ENCODE data around the gene TNS3. TPM values are rescaled to one million over a fixed set of nuclear protein-coding genes. Genes with fewer than 3 reads are reported as not detected.

The TNS3 gene
- total and polyA plus RNA-seq, 2 of the 13 experiments (the other 11 are each of a cell fraction or from before 2014, with no cell fraction given), result 52.9 to 55.7 TPM

DNA sequence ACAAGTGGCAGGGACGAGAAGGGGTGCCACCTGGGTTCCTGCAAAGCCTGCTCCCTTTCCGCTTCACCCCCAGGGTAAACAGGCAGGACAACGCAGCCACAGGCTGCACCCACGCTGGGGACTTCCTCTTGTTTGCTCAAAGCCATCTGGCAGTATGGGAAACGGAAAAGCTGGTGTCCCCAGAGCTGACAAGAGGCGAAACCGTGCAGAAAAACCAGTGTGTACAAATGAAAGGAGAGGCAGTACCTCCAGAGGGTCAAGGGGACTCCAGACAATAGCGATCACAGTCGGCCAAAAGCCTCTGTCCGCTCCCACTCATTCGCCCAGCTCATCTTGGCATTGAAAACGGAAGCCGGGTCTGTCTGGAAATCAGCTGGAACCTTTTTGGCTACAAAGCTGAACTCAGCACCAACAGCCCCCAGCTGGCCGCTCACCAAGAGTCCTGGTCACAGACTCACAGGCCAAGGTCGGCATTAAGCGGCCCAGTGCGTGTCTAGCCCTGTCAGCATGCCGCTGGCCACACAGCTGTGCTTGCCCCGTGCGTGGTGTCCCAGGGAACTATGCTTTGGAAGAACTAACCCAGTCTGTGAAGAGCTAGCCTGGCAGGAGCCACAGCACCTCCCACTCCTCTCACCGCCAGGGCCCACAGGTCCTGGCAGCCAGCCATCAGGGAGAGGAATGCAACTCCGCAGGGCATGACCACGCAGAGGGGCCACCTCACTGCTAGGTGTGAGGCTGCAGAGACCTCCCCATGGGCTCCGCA is 10.4 kb downstream of the TNS3 start (continued):
- TF ChIP-seq NKX3-1 (CRISPR knock-in tag; IDR thresholded peaks at IDR 0.05), result no peak
- TF ChIP-seq, protein P1, sequence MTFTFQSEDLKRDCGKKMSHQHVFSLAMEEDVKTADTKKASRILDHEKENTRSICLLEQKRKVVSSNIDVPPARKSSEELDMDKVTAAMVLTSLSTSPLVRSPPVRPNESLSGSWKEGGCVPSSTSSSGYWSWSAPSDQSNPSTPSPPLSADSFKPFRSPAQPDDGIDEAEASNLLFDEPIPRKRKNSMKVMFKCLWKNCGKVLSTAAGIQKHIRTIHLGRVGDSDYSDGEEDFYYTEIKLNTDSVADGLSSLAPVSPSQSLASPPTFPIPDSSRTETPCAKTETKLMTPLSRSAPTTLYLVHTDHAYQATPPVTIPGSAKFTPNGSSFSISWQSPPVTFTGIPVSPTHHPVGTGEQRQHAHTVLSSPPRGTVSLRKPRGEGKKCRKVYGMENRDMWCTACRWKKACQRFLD (CRISPR knock-in tag; IDR thresholded peaks at IDR 0.05; ENCODE audit: borderline replicate concordance), result 0 out of 2 replicates have a peak, but pooled peaks have one; percentile 8
- TF ChIP-seq ZNF549 (CRISPR knock-in tag; IDR thresholded peaks at IDR 0.05), result no peak
- TF ChIP-seq ZNF468 (CRISPR knock-in tag; IDR thresholded peaks at IDR 0.05), result no peak
- peak; percentile 42 for TF ChIP-seq ZBTB7B (CRISPR knock-in tag; IDR thresholded peaks at IDR 0.05)
- TF ChIP-seq, protein P2, sequence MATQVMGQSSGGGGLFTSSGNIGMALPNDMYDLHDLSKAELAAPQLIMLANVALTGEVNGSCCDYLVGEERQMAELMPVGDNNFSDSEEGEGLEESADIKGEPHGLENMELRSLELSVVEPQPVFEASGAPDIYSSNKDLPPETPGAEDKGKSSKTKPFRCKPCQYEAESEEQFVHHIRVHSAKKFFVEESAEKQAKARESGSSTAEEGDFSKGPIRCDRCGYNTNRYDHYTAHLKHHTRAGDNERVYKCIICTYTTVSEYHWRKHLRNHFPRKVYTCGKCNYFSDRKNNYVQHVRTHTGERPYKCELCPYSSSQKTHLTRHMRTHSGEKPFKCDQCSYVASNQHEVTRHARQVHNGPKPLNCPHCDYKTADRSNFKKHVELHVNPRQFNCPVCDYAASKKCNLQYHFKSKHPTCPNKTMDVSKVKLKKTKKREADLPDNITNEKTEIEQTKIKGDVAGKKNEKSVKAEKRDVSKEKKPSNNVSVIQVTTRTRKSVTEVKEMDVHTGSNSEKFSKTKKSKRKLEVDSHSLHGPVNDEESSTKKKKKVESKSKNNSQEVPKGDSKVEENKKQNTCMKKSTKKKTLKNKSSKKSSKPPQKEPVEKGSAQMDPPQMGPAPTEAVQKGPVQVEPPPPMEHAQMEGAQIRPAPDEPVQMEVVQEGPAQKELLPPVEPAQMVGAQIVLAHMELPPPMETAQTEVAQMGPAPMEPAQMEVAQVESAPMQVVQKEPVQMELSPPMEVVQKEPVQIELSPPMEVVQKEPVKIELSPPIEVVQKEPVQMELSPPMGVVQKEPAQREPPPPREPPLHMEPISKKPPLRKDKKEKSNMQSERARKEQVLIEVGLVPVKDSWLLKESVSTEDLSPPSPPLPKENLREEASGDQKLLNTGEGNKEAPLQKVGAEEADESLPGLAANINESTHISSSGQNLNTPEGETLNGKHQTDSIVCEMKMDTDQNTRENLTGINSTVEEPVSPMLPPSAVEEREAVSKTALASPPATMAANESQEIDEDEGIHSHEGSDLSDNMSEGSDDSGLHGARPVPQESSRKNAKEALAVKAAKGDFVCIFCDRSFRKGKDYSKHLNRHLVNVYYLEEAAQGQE (IDR thresholded peaks at IDR 0.05; ENCODE audit: borderline replicate concordance in 1 of 2, low read depth in 1 of 2, low read length in 2 of 2), result no peak
- TF ChIP-seq AHR (CRISPR knock-in tag; IDR thresholded peaks at IDR 0.05), result no peak
- TF ChIP-seq ATRX (CRISPR knock-in tag; IDR thresholded peaks at IDR 0.05; ENCODE audit: borderline replicate concordance), result no peak
- TF ChIP-seq ZSCAN21 (CRISPR knock-in tag; IDR thresholded peaks at IDR 0.05; ENCODE audit: borderline replicate concordance), result peak; percentile 11; the same call in 1 of the 2 replicates
- 0 out of 2 replicates have a peak, but pooled peaks have one; percentile 6 for TF ChIP-seq ZNF7 (CRISPR knock-in tag; IDR thresholded peaks at IDR 0.05)
- no peak for TF ChIP-seq CCDC6 (CRISPR knock-in tag; IDR thresholded peaks at IDR 0.05)
- TF ChIP-seq RFX1 (IDR thresholded peaks at IDR 0.05), result no peak
- 0 out of 2 replicates have a peak, but pooled peaks have one; percentile 53 for TF ChIP-seq BCL6 (CRISPR knock-in tag; IDR thresholded peaks at IDR 0.05)
- no peak for TF ChIP-seq TSC22D2 (CRISPR knock-in tag; IDR thresholded peaks at IDR 0.05; ENCODE audit: borderline replicate concordance)
- TF ChIP-seq FOSL2 (CRISPR knock-in tag; IDR thresholded peaks at IDR 0.05), result peak; percentile 27
- TF ChIP-seq SP2 (CRISPR knock-in tag; IDR thresholded peaks at IDR 0.05), result no peak
- no peak for TF ChIP-seq EZH2 (conservative IDR thresholded peaks at IDR 0.05; ENCODE audit: low read depth, low read length)
- TF ChIP-seq ZNF263 (CRISPR knock-in tag; IDR thresholded peaks at IDR 0.05), result no peak; the same call in 1 of the 2 replicates
- TF ChIP-seq, protein P3, sequence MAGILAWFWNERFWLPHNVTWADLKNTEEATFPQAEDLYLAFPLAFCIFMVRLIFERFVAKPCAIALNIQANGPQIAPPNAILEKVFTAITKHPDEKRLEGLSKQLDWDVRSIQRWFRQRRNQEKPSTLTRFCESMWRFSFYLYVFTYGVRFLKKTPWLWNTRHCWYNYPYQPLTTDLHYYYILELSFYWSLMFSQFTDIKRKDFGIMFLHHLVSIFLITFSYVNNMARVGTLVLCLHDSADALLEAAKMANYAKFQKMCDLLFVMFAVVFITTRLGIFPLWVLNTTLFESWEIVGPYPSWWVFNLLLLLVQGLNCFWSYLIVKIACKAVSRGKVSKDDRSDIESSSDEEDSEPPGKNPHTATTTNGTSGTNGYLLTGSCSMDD (CRISPR knock-in tag; IDR thresholded peaks at IDR 0.05), result no peak
- peak; percentile 65; the same call in 1 of the 2 replicates for TF ChIP-seq CBFB (CRISPR knock-in tag; IDR thresholded peaks at IDR 0.05)
- TF ChIP-seq ZNF296 (CRISPR knock-in tag; conservative IDR thresholded peaks at IDR 0.05), result no peak
- TF ChIP-seq ZNF550 (CRISPR knock-in tag; IDR thresholded peaks at IDR 0.05; ENCODE audit: borderline replicate concordance), result no peak
- TF ChIP-seq ZFP36 (IDR thresholded peaks at IDR 0.05; ENCODE audit: borderline replicate concordance, low read depth, low read length, partially characterized antibody), result no peak
- no peak for TF ChIP-seq ZNF678 (CRISPR knock-in tag; IDR thresholded peaks at IDR 0.05)

All from HepG2 (cell line).